NCI-H526 (cell line): Measurements from ENCODE around the gene LRRC27.

ENCODE experiments used
- DNase-seq, 2 experiments: peaks; one replicate each; lab custom pipeline; 2025; lab: John Stamatoyannopoulos, UW

LRRC27 gene

GRCh38 chr10:132402781-132403241 is 70.8 kb downstream of the LRRC27 start:
- no peak for DNase-seq

- DNase-seq: no peak
These were observed 71.6 kb downstream of the LRRC27 start for GRCh38 chr10:132403511-132404168.

GRCh38 chr10:132404169-132404880 is 72.3 kb downstream of the LRRC27 start:
- DNase-seq: no peak

- no peak for DNase-seq
These were observed 73.0 kb downstream of the LRRC27 start for GRCh38 chr10:132404911-132405462.

GRCh38 chr10:132405463-132405991 is 73.5 kb downstream of the LRRC27 start:
- DNase-seq: no peak

- DNase-seq: no peak
These were observed 74.2 kb downstream of the LRRC27 start for GRCh38 chr10:132406181-132406580.

- DNase-seq: no peak
These were observed 74.8 kb downstream of the LRRC27 start for GRCh38 chr10:132406750-132407149.

- DNase-seq: no peak
These were observed 75.3 kb downstream of the LRRC27 start for GRCh38 chr10:132407243-132407746.

- DNase-seq: peak in 1 of 2 experiments; percentile 67
These were observed 75.9 kb downstream of the LRRC27 start for GRCh38 chr10:132407846-132408278.

GRCh38 chr10:132408367-132408781 is 76.4 kb downstream of the LRRC27 start:
- no peak for DNase-seq

GRCh38 chr10:132408823-132409666 is 77.1 kb downstream of the LRRC27 start:
- no peak for DNase-seq

- DNase-seq: no peak
These were observed 77.7 kb downstream of the LRRC27 start for GRCh38 chr10:132409667-132410028.

GRCh38 chr10:132410056-132410778 is 78.2 kb downstream of the LRRC27 start:
- DNase-seq: no peak

GRCh38 chr10:132410779-132411532 is 79.0 kb downstream of the LRRC27 start:
- no peak for DNase-seq

- DNase-seq: peak in 1 of 2 experiments; percentile 38
These were observed 79.7 kb downstream of the LRRC27 start for GRCh38 chr10:132411561-132412253.

- DNase-seq: no peak
These were observed 80.6 kb downstream of the LRRC27 start for GRCh38 chr10:132412316-132413192.

- no peak for DNase-seq
These were observed 81.5 kb downstream of the LRRC27 start for GRCh38 chr10:132413226-132414205.
